ENCODE measurements around the gene CRP.

CRP gene, protein sequence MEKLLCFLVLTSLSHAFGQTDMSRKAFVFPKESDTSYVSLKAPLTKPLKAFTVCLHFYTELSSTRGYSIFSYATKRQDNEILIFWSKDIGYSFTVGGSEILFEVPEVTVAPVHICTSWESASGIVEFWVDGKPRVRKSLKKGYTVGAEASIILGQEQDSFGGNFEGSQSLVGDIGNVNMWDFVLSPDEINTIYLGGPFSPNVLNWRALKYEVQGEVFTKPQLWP

DNA sequence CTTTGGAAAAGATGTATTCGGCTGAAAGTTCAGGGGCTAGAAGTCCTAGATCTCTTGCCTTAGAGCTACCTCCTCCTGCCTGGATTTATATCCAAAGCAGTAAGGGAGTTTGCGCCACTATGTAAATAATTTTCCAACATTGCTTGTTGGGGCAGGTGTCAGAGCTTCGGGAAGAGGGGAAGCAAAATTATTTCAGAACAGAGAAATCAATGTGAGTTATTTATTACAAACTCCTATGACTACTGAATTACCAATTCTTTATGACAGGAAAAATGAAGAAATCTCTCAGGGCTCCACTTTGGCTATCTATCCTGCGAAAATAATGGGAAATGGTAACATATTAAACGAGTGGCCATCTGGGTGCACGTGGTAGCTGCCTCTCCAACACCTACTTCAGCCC lies at the start of gene CRP:
CRP (minus strand) TSS at position 61 of the 400 bp plus-strand sequence. CDS start 104 bp downstream, outside the sequence.
- Histone ChIP-seq H3K9me3 (ENCODE audit: control insufficient read depth, low read length) (no peaks in the 10 kb centered on the region), H3K27ac (no peak within 1 kb of the TSS), H3K4me2 (ENCODE audit: low read length) (no peak within 1 kb of the TSS), H3K9ac (no peak within 1 kb of the TSS), H3K27me3 (ENCODE audit: control insufficient read depth, insufficient read depth, low read length) (no peaks in the 10 kb centered on the region), H3K4me3 (ENCODE audit: low read depth, low read length) (no peak within 1 kb of the TSS), H3K36me3 (ENCODE audit: control insufficient read depth, insufficient read depth, low read length) (no peaks in the 10 kb centered on the region), H3K79me2 (no peaks in the 10 kb centered on the region), H2AFZ (no peak within 1 kb of the TSS), H3K4me1 (no peaks in the 10 kb centered on the region)
- TF ChIP-seq, protein P1, sequence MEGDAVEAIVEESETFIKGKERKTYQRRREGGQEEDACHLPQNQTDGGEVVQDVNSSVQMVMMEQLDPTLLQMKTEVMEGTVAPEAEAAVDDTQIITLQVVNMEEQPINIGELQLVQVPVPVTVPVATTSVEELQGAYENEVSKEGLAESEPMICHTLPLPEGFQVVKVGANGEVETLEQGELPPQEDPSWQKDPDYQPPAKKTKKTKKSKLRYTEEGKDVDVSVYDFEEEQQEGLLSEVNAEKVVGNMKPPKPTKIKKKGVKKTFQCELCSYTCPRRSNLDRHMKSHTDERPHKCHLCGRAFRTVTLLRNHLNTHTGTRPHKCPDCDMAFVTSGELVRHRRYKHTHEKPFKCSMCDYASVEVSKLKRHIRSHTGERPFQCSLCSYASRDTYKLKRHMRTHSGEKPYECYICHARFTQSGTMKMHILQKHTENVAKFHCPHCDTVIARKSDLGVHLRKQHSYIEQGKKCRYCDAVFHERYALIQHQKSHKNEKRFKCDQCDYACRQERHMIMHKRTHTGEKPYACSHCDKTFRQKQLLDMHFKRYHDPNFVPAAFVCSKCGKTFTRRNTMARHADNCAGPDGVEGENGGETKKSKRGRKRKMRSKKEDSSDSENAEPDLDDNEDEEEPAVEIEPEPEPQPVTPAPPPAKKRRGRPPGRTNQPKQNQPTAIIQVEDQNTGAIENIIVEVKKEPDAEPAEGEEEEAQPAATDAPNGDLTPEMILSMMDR (IDR thresholded peaks at IDR 0.05): no peak

- Histone ChIP-seq H3K4me2 (ENCODE audit: low read length) (no peak overlapping the region), H3K36me3 (ENCODE audit: control insufficient read depth, insufficient read depth, low read length) (no peaks in the 10 kb centered on the region), H3K27me3 (ENCODE audit: control insufficient read depth, insufficient read depth, low read length) (no peaks in the 10 kb centered on the region), H2AFZ (no peak overlapping the region), H3K79me2 (no peaks in the 10 kb centered on the region), H3K9ac (no peak overlapping the region), H3K27ac (no peak overlapping the region), H3K4me3 (ENCODE audit: low read depth, low read length) (no peak overlapping the region), H3K4me1 (no peaks in the 10 kb centered on the region), H3K9me3 (ENCODE audit: control insufficient read depth, low read length) (no peaks in the 10 kb centered on the region)
- TF ChIP-seq, protein P1 (IDR thresholded peaks at IDR 0.05): no peak
Observed at GRCh38 chr1:159763686-159764085, 49.3 kb upstream of the CRP start.

GRCh38 chr1:159756397-159756796 lies 42.0 kb upstream of the CRP start:
- TF ChIP-seq, protein P1 (IDR thresholded peaks at IDR 0.05): no peak
- no peaks in the 10 kb centered on the region for H3K27me3 ChIP-seq (ENCODE audit: control insufficient read depth, insufficient read depth, low read length)
- no peak overlapping the region for H3K27ac ChIP-seq

GRCh38 chr1:159755451-159756007 lies 41.1 kb upstream of the CRP start:
- Histone ChIP-seq H3K36me3 (ENCODE audit: control insufficient read depth, insufficient read depth, low read length) (no peaks in the 10 kb centered on the region), H3K9ac (no peak overlapping the region), H3K79me2 (no peaks in the 10 kb centered on the region), H3K4me1 (no peaks in the 10 kb centered on the region), H3K27ac (no peak overlapping the region), H3K4me3 (ENCODE audit: low read depth, low read length) (no peak overlapping the region), H3K27me3 (ENCODE audit: control insufficient read depth, insufficient read depth, low read length) (no peaks in the 10 kb centered on the region), H3K9me3 (ENCODE audit: control insufficient read depth, low read length) (no peaks in the 10 kb centered on the region), H3K4me2 (ENCODE audit: low read length) (no peak overlapping the region), H2AFZ (no peak overlapping the region)
- TF ChIP-seq, protein P1 (IDR thresholded peaks at IDR 0.05): no peak

More at GRCh38 chr1:159756397-159756796, 42.0 kb upstream of the CRP start:
- Histone ChIP-seq H3K4me2 (ENCODE audit: low read length) (no peak overlapping the region), H3K4me1 (no peaks in the 10 kb centered on the region), H3K36me3 (ENCODE audit: control insufficient read depth, insufficient read depth, low read length) (no peaks in the 10 kb centered on the region), H3K9ac (no peak overlapping the region), H2AFZ (no peak overlapping the region), H3K4me3 (ENCODE audit: low read depth, low read length) (no peak overlapping the region), H3K9me3 (ENCODE audit: control insufficient read depth, low read length) (no peaks in the 10 kb centered on the region), H3K79me2 (no peaks in the 10 kb centered on the region)

- H3K27ac ChIP-seq: no peak overlapping the region
Observed at GRCh38 chr1:159753386-159753785, 39.0 kb upstream of the CRP start.

More at GRCh38 chr1:159753386-159753785, 39.0 kb upstream of the CRP start:
- Histone ChIP-seq H3K27me3 (ENCODE audit: control insufficient read depth, insufficient read depth, low read length) (no peaks in the 10 kb centered on the region), H3K79me2 (no peaks in the 10 kb centered on the region), H3K4me1 (no peaks in the 10 kb centered on the region), H3K9me3 (ENCODE audit: control insufficient read depth, low read length) (no peaks in the 10 kb centered on the region), H3K4me2 (ENCODE audit: low read length) (no peak overlapping the region), H3K36me3 (ENCODE audit: control insufficient read depth, insufficient read depth, low read length) (no peaks in the 10 kb centered on the region), H2AFZ (no peak overlapping the region), H3K9ac (no peak overlapping the region), H3K4me3 (ENCODE audit: low read depth, low read length) (no peak overlapping the region)
- TF ChIP-seq, protein P1 (IDR thresholded peaks at IDR 0.05): no peak
